ENCODE results near the gene IL3.

The IL3 gene

GRCh38 chr5:132026516-132027008, 33.9 kb upstream of the IL3 start:
- no peak for DNase-seq

- no peak for DNase-seq
These were observed 33.4 kb upstream of the IL3 start for GRCh38 chr5:132027027-132027426.

DNA sequence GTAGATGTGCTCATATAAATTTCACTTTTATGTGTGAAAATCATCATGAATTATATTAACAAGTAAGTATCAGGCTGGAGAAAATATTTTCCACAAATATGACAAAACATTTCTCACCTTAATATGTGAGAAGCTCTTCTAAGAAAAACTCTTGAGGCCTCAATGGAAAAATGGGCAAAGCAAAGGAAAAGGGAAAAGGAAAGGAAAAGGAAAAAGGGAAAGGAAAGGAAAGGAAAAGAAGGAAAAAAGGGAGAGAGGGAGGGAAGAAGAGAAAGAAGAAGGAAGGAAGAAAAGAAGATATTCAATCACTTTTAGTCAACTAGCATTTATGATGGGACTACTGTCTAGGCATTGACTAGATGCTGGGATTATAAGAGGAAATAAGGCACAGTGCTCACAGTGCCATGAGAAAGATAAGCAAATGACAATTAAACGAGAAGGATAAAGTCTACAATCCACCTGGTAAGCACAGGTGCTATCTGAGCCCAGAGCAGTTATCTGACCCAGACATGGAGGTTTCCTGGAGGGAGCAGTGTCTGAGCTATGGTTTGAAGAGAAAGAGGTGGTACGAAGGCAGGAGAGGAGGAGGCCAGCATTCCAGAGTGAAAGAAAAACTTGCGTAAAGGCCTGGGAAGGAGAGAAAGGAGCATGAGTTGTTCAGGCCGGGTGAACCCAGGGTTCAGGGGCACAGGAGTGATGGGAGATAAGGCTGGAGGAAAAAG, 30.7 kb upstream of the IL3 start:
- DNase-seq, result no peak

DNA sequence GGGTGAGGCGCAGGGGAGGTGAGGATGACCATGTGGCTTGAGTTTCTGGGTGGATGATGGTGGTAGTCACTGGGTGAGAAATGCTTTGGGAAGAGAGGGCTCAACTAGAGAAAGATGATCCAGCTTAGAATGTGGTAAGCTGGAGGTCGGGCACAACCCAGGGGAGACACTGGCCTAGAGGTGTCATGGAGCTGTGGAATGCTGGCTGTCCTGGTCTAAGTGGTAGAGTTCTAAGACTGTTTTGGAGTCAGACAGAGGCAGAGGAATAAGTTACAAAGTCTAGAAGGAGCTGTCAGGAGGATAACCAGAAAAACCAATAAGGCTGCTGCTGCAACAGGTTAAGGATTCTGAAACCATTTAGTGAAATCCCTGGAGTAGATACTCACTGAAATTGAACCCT, 29.8 kb upstream of the IL3 start:
- DNase-seq, result no peak

DNA sequence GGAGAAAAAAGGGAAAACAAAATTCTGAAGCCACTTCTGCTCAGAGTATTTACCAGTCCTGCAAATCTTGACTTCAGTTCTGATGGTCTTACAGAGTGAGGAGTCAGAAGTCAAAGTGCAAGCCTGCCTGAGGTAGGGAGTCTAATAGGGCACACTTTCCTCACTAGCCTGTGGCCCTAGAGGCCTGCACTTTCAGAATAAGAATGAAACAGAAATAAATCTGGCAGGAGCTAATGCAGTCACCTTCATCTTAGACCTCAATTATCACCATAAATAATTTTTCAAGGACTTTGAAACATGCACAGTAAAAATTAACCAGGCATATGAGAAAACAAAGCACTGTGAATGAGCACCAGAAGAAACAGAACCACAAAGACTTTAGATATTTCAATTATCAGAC, 28.3 kb upstream of the IL3 start:
- DNase-seq, result no peak

- no peak for DNase-seq
These were observed 27.3 kb upstream of the IL3 start for GRCh38 chr5:132033122-132033521.

- DNase-seq, result no peak
These were observed 23.1 kb upstream of the IL3 start for GRCh38 chr5:132037353-132037752.

DNA sequence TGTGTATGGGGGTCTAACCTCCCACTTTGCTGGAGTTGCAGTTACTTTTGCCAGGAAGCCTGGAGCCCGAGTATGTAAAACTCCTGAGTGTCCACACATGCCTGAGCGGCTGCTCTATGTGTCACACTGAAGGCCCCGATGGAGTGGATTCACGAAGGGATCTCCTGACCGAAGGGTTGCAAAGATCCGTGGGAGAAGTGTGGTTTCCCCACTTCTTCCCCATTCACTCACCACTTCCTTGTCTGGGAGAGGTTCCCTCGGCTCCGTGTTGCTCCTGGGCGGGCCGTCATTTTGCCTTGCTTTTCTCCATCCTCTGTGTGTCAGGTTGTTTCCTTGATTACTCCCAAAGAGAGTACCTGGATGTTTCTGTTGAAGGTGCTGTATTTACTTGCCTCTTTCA, 16.2 kb upstream of the IL3 start:
- no peak for DNase-seq

DNA sequence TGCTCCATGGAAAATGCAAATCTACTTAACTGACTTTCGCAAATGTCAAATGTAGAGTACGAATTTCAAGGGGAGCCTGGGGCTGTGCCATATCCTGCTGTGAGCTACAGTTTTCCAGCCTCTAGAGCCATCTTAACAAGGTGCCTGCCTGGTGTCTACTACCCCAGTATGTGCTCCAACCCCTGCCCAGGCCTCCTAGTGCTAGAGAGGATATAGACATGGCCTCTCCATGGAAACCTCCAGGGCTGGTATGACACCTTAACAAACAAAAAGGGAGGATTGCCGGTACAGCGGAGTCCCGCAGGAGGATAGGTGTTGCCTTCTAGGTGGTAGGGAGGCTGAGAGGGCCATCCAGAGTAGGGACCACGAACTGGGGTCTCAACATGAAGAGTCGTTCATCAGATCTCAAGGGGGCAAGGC, 13.6 kb upstream of the IL3 start:
- no peak for DNase-seq

GRCh38 chr5:132049093-132049492, 11.4 kb upstream of the IL3 start:
- DNase-seq, result no peak

- DNase-seq, result no peak
These were observed 10.9 kb upstream of the IL3 start for GRCh38 chr5:132049559-132049958.

GRCh38 chr5:132050136-132050535, 10.3 kb upstream of the IL3 start:
- no peak for DNase-seq

GRCh38 chr5:132050661-132051552, 9.5 kb upstream of the IL3 start:
- DNase-seq, result peak; percentile 74

GRCh38 chr5:132052520-132052919, 7.9 kb upstream of the IL3 start:
- DNase-seq, result no peak

- DNase-seq, result no peak
These were observed 7.0 kb upstream of the IL3 start for GRCh38 chr5:132053483-132053882.

DNA sequence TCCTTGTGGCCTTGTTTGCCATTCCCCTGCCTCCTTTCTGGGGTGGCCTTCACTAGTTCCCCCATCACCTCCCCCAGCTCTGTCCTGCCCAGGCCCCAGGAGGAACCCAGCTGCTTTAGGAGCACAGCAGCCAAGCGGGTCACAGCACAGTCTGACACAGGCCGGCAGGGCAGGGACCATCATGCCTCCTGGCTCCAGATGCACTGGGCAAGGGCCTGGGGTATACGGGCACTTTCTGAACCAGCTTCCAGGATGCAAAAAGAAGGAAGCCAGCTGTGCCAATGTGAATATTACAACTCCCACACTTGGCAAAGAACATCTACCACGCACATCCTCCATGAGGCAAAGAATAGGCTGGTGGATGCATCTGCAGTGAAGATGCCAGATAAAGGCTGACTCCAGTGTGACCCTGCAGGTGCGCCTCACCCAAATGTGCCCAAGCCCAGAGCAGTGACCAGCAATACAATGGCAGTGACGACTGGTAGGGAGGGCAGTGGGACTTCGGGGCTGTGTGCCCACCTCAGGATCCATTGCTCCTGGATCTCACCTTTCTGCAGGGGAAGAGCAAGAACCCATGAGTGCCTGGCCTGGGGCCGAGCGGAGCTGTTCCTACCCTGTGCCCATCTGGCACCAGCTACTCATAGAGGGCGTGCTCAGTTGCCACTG, 6.3 kb upstream of the IL3 start:
- DNase-seq, result no peak

- DNase-seq, result no peak
These were observed 5.6 kb upstream of the IL3 start for GRCh38 chr5:132054697-132055440.

GRCh38 chr5:132055441-132055807, 5.0 kb upstream of the IL3 start:
- DNase-seq, result peak; percentile 90

DNA sequence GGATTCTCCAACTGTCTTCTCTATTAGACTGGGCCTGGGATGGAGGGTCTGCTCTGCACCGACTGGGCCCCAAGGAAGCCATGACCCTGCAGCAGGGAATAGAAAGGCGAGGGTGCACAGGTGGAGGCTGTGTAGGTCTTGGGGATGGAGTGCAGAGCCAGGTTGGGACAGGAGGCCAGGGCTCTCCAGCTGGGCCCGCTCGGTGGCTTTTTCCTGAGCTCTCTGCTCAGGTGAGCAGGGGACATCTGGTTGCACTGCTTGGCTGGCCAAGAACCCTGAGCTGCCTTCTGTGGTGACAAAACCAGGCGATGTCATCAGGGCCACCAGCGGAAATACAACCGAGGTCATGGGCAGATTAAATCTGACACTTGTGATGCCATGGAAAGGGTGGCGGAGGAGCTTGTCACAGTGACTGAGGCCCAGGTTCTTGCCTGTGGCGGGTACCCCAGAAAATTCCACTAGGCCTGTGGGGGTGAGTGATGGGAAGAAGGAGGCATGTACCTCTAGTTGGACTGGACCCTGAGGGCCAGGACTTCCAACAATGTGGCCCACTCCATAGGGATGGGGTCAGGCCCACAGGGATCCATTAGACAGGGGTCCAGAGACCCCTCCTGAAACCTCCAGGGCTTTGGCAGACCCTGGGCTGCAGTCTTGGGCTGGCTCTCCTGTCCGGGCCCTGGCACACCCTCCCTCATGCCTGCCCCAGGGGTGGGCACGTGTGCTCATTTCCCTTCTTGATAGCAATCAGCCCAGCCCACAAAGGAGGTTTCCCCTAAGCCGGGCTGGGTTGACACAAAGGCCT, 4.4 kb upstream of the IL3 start:
- peak; percentile 38 for DNase-seq

GRCh38 chr5:132056610-132057497, 3.6 kb upstream of the IL3 start:
- no peak for DNase-seq
